ENCODE measurements around the gene USP25.

The USP25 gene

GRCh38 chr21:15706696-15707095 is 23.1 kb upstream of the USP25 start:
- TF ChIP-seq YY1 (IDR thresholded peaks at IDR 0.05; ENCODE audit: low read depth) = peak; percentile 35; the same call in 1 of the 2 replicates
- TF ChIP-seq TCF12 (IDR thresholded peaks at IDR 0.05; ENCODE audit: low read depth) = peak; percentile 83
- TF ChIP-seq, protein P1, sequence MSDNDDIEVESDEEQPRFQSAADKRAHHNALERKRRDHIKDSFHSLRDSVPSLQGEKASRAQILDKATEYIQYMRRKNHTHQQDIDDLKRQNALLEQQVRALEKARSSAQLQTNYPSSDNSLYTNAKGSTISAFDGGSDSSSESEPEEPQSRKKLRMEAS (IDR thresholded peaks at IDR 0.05) = no peak; the same call in 1 of the 2 replicates
- peak; percentile 16; the same call in 1 of the 2 replicates for TF ChIP-seq RAD21 (IDR thresholded peaks at IDR 0.05; ENCODE audit: low read depth)
- peak; percentile 55; the same call in 1 of the 2 replicates for TF ChIP-seq FOXM1 (IDR thresholded peaks at IDR 0.05; ENCODE audit: borderline replicate concordance, low read depth)
- TF ChIP-seq NFIC (IDR thresholded peaks at IDR 0.05) = peak; percentile 72; the same call in 1 of the 2 replicates
- no peak for TF ChIP-seq ZBTB7A (IDR thresholded peaks at IDR 0.05; ENCODE audit: low read depth)
- TF ChIP-seq CEBPB (IDR thresholded peaks at IDR 0.05) = peak; percentile 7; the same call in 1 of the 2 replicates
- peak; percentile 88 for TF ChIP-seq TEAD4 (IDR thresholded peaks at IDR 0.05)
- TF ChIP-seq EP300 (IDR thresholded peaks at IDR 0.05; ENCODE audit: borderline replicate concordance) = peak; percentile 87
- TF ChIP-seq, protein P2, sequence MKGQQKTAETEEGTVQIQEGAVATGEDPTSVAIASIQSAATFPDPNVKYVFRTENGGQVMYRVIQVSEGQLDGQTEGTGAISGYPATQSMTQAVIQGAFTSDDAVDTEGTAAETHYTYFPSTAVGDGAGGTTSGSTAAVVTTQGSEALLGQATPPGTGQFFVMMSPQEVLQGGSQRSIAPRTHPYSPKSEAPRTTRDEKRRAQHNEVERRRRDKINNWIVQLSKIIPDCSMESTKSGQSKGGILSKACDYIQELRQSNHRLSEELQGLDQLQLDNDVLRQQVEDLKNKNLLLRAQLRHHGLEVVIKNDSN (IDR thresholded peaks at IDR 0.05) = peak; percentile 31; the same call in 1 of the 2 replicates
- TF ChIP-seq TAF1 (IDR thresholded peaks at IDR 0.05; ENCODE audit: low read depth) = no peak
- TF ChIP-seq EGR1 (IDR thresholded peaks at IDR 0.05) = no peak

DNA sequence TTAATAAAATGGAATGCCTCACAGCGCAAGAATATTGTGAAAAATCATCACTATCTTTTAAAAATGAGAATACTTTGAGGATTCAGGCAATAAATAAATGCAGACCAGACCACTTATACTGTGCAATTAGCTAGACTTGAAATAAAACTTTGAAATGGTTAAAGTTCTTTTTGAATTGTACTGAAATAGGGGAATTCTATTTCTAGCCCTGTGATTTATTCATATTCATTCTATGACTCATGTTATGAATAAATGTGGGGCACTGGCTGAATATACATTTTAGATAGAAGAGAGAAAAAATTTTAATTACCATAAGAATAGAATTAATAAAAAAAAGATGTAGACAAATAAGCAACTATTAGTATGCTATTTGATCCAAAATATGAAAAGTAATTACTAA is 16.4 kb upstream of the USP25 start:
- TF ChIP-seq TEAD4 (IDR thresholded peaks at IDR 0.05) = no peak
- TF ChIP-seq, protein P3, sequence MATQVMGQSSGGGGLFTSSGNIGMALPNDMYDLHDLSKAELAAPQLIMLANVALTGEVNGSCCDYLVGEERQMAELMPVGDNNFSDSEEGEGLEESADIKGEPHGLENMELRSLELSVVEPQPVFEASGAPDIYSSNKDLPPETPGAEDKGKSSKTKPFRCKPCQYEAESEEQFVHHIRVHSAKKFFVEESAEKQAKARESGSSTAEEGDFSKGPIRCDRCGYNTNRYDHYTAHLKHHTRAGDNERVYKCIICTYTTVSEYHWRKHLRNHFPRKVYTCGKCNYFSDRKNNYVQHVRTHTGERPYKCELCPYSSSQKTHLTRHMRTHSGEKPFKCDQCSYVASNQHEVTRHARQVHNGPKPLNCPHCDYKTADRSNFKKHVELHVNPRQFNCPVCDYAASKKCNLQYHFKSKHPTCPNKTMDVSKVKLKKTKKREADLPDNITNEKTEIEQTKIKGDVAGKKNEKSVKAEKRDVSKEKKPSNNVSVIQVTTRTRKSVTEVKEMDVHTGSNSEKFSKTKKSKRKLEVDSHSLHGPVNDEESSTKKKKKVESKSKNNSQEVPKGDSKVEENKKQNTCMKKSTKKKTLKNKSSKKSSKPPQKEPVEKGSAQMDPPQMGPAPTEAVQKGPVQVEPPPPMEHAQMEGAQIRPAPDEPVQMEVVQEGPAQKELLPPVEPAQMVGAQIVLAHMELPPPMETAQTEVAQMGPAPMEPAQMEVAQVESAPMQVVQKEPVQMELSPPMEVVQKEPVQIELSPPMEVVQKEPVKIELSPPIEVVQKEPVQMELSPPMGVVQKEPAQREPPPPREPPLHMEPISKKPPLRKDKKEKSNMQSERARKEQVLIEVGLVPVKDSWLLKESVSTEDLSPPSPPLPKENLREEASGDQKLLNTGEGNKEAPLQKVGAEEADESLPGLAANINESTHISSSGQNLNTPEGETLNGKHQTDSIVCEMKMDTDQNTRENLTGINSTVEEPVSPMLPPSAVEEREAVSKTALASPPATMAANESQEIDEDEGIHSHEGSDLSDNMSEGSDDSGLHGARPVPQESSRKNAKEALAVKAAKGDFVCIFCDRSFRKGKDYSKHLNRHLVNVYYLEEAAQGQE (IDR thresholded peaks at IDR 0.05; ENCODE audit: low read depth) = no peak
- TF ChIP-seq CREB1 (IDR thresholded peaks at IDR 0.05; ENCODE audit: low read depth) = no peak
- no peak for TF ChIP-seq ZBTB7A (IDR thresholded peaks at IDR 0.05; ENCODE audit: low read depth)
- no peak for TF ChIP-seq FOXM1 (IDR thresholded peaks at IDR 0.05; ENCODE audit: borderline replicate concordance, low read depth)

- TF ChIP-seq, protein P3 (IDR thresholded peaks at IDR 0.05; ENCODE audit: low read depth) = peak; percentile 75
- TF ChIP-seq, protein P1 (IDR thresholded peaks at IDR 0.05) = no peak
Observed at GRCh38 chr21:15718711-15719110, 11.1 kb upstream of the USP25 start.

- TF ChIP-seq, protein P2 (IDR thresholded peaks at IDR 0.05) = no peak
- TF ChIP-seq TCF12 (IDR thresholded peaks at IDR 0.05; ENCODE audit: low read depth) (no peak), NFIC (IDR thresholded peaks at IDR 0.05) (no peak), FOXM1 (IDR thresholded peaks at IDR 0.05; ENCODE audit: borderline replicate concordance, low read depth) (no peak), CREB1 (IDR thresholded peaks at IDR 0.05; ENCODE audit: low read depth) (no peak), CEBPB (IDR thresholded peaks at IDR 0.05) (no peak), TEAD4 (IDR thresholded peaks at IDR 0.05) (no peak), RAD21 (IDR thresholded peaks at IDR 0.05; ENCODE audit: low read depth) (no peak), ZBTB7A (IDR thresholded peaks at IDR 0.05; ENCODE audit: low read depth) (no peak), TAF1 (IDR thresholded peaks at IDR 0.05; ENCODE audit: low read depth) (no peak), EP300 (IDR thresholded peaks at IDR 0.05; ENCODE audit: borderline replicate concordance) (no peak), YY1 (IDR thresholded peaks at IDR 0.05; ENCODE audit: low read depth) (no peak), EGR1 (IDR thresholded peaks at IDR 0.05) (no peak)
- TF ChIP-seq, protein P1 (IDR thresholded peaks at IDR 0.05) = no peak
- TF ChIP-seq, protein P3 (IDR thresholded peaks at IDR 0.05; ENCODE audit: low read depth) = no peak
Observed at GRCh38 chr21:15719976-15720375, 9.8 kb upstream of the USP25 start.

Measured in Ishikawa (cell line).